ENCODE results near the gene UNC93B1.
A peak's percentile ranks its signal among the peaks of the same experiment; 100 is the strongest.

Gene UNC93B1, protein sequence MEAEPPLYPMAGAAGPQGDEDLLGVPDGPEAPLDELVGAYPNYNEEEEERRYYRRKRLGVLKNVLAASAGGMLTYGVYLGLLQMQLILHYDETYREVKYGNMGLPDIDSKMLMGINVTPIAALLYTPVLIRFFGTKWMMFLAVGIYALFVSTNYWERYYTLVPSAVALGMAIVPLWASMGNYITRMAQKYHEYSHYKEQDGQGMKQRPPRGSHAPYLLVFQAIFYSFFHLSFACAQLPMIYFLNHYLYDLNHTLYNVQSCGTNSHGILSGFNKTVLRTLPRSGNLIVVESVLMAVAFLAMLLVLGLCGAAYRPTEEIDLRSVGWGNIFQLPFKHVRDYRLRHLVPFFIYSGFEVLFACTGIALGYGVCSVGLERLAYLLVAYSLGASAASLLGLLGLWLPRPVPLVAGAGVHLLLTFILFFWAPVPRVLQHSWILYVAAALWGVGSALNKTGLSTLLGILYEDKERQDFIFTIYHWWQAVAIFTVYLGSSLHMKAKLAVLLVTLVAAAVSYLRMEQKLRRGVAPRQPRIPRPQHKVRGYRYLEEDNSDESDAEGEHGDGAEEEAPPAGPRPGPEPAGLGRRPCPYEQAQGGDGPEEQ

GRCh38 chr11:68003846-68004550, at the start of gene UNC93B1:
Gene UNC93B1, minus strand, starts transcription at chr11:68004097. Its CDS starts 54 bp downstream, at chr11:68004043.
- DNase-seq (ENCODE audit: low spot score): peak; percentile 86

DNA sequence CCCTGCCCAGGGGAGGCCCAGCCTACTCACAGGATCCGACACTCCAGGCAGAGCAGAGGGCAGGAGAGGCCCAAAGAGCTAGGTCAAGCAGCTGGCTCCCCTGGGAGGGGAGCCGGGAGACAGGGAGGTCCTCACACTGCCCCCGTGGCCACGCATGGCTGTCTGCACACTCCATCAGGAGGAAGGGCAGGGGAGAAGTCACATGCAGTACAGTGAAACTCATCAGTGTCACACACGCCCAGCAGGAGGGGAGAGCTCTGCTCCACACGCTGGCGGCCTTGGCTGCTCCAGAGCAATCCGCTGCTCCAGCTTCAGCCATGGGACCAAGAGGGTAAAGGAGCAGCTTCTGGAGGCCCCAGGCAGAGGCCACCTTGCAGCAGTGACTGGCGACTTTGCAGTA, 49.2 kb upstream of the UNC93B1 start:
- DNase-seq (ENCODE audit: low spot score): no peak

DNA sequence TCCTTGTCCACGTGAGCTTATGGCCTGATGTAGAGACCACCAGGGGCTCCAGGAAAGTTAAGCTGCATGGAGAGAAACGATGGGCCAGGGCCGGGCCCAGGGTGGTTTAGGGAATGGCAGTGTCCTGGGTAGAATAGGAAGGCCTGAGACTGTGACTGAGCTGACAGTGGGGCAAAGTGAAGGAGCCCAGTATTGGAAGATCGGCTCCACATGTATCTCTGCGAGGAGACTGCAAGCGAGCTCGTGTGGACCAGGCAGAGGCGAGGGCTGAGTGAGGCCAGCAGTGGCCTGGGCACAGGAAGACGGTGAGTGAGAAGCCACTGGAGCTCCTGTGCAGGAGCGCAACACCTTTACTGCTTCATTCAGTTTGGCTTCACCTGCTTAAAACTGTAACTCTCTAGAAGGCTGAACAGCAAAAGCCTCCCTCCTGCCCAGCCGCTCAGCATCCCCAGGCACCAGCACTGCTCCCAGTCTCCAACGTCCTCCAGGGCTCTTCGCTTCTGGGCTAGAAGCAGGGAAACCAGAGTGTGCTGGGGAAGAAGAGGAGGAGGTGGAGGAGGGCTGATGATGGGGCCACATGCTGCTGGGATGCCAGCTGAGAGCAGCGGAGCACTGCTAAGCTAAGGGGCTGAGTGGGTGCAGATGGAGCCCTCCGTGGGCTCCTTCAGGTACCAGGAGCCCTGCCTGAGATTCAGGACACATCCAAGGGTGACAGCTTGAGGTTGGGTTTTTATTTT, 48.4 kb upstream of the UNC93B1 start:
- DNase-seq (ENCODE audit: low spot score): no peak

GRCh38 chr11:68051191-68052136, 47.6 kb upstream of the UNC93B1 start:
- DNase-seq (ENCODE audit: low spot score): no peak

DNA sequence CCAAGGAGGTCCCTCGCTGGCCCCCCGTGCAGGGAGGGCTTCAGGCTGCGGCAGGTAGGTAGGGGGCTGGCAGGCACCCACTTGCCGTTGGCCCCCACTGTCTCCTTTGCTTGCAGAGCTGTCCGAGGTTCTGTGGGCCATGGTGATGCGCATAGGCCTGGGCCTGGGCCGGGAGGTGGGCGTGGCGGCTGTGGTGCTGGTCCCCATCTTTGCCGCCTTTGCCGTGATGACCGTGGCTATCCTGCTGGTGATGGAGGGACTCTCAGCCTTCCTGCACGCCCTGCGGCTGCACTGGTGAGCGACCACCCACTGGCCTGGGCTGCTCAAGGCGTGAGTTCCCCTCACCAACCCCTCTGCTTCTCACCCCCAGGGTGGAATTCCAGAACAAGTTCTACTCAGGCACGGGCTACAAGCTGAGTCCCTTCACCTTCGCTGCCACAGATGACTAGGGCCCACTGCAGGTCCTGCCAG, 46.5 kb upstream of the UNC93B1 start:
- no peak for DNase-seq (ENCODE audit: low spot score)

GRCh38 chr11:68049509-68050370, 45.8 kb upstream of the UNC93B1 start:
- no peak for DNase-seq (ENCODE audit: low spot score)

DNA sequence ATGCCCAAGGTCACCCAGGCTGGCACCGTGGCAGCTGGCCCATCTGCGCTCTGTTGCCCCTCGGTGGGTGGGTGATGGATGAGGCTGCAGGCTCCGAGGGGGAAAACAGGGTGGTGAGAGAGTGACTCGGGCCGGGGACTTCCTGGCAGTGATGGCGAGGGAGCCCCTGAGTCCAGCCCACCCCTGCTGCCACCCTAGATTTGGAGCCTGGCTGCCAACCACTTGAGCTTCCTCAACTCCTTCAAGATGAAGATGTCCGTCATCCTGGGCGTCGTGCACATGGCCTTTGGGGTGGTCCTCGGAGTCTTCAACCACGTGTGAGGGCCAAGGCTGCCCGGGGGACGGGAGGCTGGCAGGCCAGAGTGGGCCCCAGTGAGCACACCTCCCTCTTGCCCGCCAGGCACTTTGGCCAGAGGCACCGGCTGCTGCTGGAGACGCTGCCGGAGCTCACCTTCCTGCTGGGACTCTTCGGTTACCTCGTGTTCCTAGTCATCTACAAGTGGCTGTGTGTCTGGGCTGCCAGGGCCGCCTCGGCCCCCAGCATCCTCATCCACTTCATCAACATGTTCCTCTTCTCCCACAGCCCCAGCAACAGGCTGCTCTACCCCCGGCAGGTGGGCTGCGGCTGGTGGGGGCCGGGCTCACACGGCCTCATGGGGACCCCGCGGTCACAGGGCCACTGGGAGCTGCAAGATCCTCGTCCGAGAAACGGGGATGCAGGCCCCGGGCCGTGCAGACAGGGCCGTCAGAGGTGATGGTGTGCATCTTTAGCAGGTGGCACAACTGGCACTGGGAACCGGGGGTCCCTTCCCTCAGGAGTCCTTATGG, 45.0 kb upstream of the UNC93B1 start:
- no peak for DNase-seq (ENCODE audit: low spot score)

DNA sequence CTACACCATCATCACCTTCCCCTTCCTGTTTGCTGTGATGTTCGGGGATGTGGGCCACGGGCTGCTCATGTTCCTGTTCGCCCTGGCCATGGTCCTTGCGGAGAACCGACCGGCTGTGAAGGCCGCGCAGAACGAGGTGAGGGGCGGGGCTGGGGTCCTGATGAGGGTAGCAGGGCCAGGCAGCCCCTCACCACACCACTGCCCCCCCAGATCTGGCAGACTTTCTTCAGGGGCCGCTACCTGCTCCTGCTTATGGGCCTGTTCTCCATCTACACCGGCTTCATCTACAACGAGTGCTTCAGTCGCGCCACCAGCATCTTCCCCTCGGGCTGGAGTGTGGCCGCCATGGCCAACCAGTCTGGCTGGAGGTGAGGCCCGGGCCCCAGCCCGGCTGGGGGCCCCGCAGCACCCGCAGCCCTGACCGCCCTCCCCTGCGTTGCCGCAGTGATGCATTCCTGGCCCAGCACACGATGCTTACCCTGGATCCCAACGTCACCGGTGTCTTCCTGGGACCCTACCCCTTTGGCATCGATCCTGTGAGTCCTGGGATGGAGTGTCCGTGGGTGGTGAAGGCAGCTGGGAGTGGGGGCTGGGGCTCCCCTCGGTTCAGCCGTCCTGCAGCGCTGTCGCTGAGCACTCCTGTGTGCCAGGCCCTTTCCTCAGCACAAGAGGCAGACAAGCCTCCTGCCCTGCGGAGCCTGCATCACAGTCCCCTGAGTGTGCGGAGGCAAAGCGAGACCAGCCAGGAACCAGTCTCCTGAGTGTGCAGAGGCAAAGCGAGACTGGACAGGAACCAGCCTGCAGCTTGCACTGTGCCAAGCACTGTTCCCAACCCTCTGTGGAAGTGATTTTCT, 43.8 kb upstream of the UNC93B1 start:
- no peak for DNase-seq (ENCODE audit: low spot score)

DNA sequence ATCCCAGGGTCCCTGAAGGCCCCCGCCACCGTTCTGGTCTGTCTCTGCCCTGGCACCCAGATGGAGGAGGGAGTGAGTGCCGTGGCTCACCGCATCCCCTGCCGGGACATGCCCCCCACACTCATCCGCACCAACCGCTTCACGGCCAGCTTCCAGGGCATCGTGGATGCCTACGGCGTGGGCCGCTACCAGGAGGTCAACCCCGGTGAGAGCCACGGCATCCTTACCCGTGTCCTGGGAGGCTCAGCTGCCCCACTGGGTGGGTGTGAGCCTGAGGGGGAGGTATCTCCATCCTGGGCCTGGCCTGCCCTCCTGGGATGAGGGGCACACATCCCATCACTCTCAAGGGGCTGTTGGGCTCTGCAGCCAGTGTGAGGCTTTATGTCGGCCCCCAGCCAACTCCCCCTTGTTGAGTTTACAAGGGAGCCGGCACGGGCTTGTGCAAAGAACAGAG, 41.0 kb upstream of the UNC93B1 start:
- DNase-seq (ENCODE audit: low spot score): no peak

DNA sequence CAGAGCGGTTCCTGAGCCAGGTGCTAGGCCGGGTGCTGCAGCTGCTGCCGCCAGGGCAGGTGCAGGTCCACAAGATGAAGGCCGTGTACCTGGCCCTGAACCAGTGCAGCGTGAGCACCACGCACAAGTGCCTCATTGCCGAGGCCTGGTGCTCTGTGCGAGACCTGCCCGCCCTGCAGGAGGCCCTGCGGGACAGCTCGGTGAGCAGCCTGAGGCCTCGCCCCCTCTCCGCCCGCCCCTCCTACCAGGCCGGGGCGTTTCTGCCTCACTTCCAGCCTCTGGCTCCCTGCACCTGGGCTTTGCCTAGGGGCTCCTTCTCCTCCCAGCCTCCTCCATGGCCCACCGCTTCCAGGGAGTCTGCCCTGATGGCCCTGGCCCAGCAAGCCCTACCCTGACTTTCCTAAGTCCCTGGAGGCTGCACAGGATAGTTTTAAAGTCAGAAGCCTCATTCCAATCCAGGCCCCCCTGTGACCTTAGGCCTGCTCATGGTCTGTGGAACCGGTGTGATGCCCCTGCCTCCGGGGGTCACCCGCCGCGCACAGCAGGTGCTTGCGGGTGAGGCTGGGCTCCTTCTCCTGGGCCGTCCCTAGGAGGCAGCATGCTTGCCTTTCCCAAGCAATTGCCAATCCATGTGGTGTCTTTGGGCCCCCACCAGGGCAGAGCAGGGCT, 40.4 kb upstream of the UNC93B1 start:
- no peak for DNase-seq (ENCODE audit: low spot score)

DNA sequence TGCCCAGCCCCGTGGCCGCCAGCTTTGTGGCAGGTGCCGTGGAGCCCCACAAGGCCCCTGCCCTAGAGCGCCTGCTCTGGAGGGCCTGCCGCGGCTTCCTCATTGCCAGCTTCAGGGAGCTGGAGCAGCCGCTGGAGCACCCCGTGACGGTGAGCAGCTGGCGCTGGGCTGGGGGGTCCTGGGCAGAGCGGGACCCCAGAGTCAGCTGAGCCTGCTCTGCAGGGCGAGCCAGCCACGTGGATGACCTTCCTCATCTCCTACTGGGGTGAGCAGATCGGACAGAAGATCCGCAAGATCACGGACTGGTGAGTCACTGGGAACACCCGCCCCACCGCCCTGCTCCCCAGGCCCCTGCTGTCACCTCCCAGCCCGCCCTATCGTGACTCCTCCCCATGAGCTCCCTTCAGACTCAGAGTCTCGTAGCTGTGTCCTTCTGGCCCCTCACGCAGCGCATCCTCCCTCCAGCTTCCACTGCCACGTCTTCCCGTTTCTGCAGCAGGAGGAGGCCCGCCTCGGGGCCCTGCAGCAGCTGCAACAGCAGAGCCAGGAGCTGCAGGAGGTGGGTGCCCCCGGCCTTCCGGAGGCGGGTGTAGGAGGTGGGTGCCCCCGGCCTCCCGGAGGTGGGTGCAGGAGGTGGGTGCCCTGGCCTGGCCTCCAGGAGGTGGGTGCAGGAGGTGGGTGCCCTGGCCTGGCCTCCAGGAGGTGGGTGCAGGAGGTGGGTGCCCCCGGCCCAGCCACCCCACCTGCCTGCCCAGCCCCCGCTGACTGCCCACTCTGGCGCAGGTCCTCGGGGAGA, 39.6 kb upstream of the UNC93B1 start:
- DNase-seq (ENCODE audit: low spot score): peak; percentile 71

- no peak for DNase-seq (ENCODE audit: low spot score)
These were observed 39.1 kb upstream of the UNC93B1 start for GRCh38 chr11:68043029-68043348.

DNA sequence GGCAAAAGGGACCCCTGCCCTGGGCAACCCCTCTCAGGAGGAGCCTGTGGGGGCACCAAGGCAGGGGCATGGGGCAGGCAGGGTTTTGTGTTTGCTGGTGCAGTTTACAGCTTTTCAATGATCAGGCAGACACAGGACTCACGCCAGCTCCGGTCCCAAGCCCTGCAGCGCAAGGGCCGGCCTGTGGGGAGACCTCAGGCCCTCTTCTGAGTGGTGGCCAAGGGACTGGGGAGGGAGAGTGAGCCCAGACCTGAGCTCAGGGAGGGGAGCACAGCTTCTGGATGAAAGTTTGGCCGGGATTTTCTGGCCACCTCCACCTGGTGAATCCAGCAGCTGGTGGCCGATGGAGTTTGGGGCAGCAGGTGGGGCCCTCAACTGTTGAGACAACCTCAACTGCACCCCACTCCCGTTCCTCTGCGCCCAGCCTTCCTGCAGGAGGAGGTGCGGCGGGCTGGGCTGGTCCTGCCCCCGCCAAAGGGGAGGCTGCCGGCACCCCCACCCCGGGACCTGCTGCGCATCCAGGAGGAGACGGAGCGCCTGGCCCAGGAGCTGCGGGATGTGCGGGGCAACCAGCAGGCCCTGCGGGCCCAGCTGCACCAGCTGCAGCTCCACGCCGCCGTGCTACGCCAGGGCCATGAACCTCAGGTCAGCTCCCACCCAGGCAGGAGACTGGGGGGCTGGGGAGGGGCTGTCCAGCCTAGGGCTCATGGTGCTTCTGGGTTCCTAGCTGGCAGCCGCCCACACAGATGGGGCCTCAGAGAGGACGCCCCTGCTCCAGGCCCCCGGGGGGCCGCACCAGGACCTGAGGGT, 38.5 kb upstream of the UNC93B1 start:
- DNase-seq (ENCODE audit: low spot score): no peak

DNA sequence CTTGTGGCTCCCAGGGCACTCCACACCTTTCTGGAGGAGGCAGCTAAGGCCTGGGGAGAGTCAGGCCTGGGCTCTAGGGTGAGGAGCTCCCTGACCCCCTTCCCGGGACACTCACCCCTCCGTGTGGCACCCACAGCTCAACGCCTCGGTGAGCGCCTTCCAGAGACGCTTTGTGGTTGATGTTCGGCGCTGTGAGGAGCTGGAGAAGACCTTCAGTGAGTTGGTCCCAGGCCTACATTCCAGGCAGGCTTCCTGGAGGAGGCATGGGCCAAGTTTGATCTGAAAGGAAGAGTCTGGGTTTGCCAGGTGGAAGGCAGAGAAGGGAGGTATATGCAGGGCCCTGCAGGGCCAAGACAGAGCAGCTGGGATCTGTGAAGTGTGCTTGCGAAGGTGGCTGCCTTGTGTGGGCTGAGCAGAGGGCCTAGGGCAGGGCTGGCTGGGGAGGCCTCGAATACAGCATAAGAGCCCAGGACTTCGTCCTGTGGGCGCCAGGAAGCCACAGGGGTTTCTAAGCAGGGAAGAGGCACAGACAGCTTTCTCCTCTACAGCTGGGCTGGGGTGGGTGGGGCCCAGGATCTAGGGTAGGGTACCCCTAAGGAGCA, 37.8 kb upstream of the UNC93B1 start:
- no peak for DNase-seq (ENCODE audit: low spot score)

DNA sequence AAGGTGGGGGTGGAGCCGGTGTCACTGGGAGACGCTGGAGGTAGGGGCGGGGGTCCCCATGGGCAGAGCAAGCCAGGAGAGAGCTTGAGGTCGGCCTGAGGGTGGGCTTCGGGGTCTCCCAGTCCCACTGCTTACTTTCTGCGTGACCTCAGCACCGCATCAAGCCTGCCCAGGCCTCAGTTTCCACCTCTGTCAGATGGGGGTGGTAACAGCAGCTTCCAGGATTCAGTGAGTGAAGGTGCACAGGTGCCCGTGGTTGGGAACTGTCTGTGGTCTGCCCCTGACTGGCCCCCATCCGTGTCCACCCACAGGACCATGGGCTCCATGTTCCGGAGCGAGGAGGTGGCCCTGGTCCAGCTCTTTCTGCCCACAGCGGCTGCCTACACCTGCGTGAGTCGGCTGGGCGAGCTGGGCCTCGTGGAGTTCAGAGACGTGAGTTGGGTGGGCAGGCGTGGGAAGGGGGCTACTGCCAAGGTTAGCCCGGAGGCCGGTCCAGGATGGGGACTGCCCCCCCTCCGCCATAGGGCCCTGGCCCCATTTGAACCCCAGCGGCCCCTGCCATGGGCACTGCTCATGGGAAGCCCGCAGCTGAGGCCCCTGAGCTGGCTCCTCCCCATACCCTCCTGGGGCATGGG, 37.2 kb upstream of the UNC93B1 start:
- no peak for DNase-seq (ENCODE audit: low spot score)

Measured in left forelimb (tissue), 1 donor.